Subcutaneous abdominal adipose tissue (tissue), 5 donors: ENCODE results near the gene STEAP1B.
A peak's percentile ranks its signal among the peaks of the same experiment; 100 is the strongest.

Experiments
- H3K27ac ChIP-seq: one replicate; pipeline ENCODE4 v1.7.0; 2013; ENCODE audit warnings: low read depth, mild to moderate bottlenecking, inconsistent platforms, low read length, moderate library complexity
- H3K27me3 ChIP-seq, 5 donors: one replicate each; pipeline ENCODE4 v1.7.0; 2013; ENCODE audit warnings: low read length in 5 of 5, inconsistent platforms in 1 of 5; ENCODE audit not compliant: control insufficient read depth in 5 of 5, insufficient read depth in 4 of 5
- H3K36me3 ChIP-seq, 5 donors: one replicate each; pipeline ENCODE4 v1.7.0; 2013; ENCODE audit warnings: low read length in 5 of 5; ENCODE audit not compliant: control insufficient read depth in 5 of 5, insufficient read depth in 5 of 5
- H3K4me1 ChIP-seq, 5 donors: one replicate each; pipeline ENCODE4 v1.7.0; 2013; ENCODE audit warnings: low read length in 5 of 5, mild to moderate bottlenecking in 3 of 5, moderate library complexity in 1 of 5; ENCODE audit not compliant: control insufficient read depth in 5 of 5, insufficient read depth in 5 of 5
- H3K4me3 ChIP-seq, 5 donors: one replicate each; pipeline ENCODE4 v1.7.0; 2013; ENCODE audit warnings: low read length in 5 of 5, low read depth in 1 of 5
- H3K9ac ChIP-seq, 5 donors: one replicate each; pipeline ENCODE4 v1.7.0; 2013; ENCODE audit warnings: low read length in 5 of 5, mild to moderate bottlenecking in 4 of 5, moderate library complexity in 3 of 5
- H3K9me3 ChIP-seq, 5 donors: one replicate each; pipeline ENCODE4 v1.7.0; 2013; ENCODE audit warnings: low read length in 5 of 5; ENCODE audit not compliant: control insufficient read depth in 5 of 5
- donor health status: healthy.
- donor health status: healthy.
- donor health status: healthy.
- donor health status: healthy.
- donor health status: healthy.

Gene STEAP1B

DNA sequence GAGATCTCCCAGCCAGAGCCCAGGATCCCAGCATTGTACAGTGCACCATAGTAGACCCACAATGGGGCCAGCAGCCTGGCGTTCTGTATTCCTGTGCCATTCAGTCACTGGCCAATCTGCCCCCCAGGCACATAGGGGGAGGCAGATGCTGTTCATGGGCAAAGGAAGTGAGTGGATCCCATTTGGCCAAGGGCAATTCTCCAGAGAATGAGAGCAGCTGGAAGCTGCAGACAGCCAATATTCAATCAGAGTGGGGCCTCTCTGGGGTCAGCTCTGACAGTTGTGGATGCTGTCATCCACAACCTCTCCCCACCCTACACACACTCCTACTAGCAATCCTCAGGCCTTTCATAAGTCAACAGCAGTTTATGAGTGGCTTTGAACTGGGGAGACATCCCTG, 17.5 kb downstream of the STEAP1B start:
- H3K9me3 ChIP-seq, result no peaks in the 10 kb centered on the region
- H3K4me3 ChIP-seq, result no peak overlapping the region
- H3K9ac ChIP-seq, result no peak overlapping the region
- H3K36me3 ChIP-seq, result no peaks in the 10 kb centered on the region
- H3K4me1 ChIP-seq, result peaks cover 0 to 16% (median 5%) of the 10 kb centered on the region in 5 donors
- no peak overlapping the region for H3K27ac ChIP-seq
- H3K27me3 ChIP-seq, result peaks cover 0 to 2% (median 0%) of the 10 kb centered on the region in 5 donors

GRCh38 chr7:22481726-22482125, 18.3 kb downstream of the STEAP1B start:
- Histone ChIP-seq H3K36me3 (no peaks in the 10 kb centered on the region), H3K27ac (peak overlapping the region; percentile 33), H3K4me1 (peaks cover 0 to 16% (median 5%) of the 10 kb centered on the region in 5 donors), H3K9me3 (no peaks in the 10 kb centered on the region), H3K4me3 (peak overlapping the region in 1 of 5 donors; percentile 9), H3K9ac (no peak overlapping the region), H3K27me3 (peaks cover 0 to 2% (median 0%) of the 10 kb centered on the region in 5 donors)

DNA sequence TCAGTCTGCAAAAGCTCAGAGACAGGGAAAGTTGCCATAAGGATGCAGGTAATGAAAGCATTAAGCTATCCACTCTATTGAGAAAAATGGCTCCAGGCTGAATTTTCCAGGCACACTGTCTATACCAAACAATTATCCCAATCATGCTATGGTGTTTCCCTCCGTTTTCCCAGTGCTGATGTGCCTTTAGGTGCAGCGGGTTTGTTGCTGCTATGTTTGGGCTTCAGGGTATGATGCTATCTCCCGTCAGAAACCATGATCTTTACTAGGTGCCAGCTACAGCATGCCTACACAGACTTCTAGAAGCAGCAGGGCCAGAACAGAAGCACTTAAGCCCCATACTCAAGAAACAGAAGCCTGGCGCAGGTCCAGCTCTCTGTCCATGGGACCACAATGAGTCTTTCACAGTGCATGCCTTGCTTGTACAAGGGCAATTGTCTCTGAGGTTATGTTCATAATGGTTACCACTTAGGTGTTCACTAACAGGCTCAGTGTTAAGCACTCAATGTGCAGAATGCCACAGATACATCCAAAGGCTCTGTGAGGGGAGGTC, 19.4 kb downstream of the STEAP1B start:
- H3K4me1 ChIP-seq, result peaks cover 0 to 13% (median 5%) of the 10 kb centered on the region in 5 donors
- H3K9ac ChIP-seq, result no peak overlapping the region

DNA sequence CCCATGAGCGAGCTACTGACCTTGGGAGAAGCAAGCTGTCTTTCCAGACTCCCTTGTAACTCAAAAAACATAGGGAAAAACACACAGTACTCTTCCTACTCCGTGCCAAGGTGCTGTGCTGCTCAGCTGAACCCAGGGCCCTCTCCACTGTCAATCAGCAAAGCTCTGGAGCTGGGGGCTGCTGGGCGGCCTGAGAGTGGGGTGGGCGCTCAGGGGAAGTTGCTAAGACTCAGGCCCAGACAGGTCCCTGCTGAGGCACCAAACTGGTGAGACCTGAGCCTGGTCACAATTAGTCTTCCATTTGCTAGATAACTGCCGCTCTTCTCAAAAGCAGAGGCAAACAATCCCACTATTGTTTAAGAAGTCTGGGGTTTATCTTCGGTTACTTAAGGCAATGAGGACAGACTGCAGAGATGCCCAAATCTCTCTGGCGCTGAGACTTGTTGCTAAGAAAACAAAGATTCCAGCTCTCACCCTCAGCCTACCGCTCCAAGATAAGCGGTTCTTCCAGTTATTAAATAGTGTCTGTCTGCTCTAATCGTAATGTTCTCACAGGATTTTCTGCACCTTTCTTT, 22.0 kb downstream of the STEAP1B start:
- Histone ChIP-seq H3K36me3 (no peaks in the 10 kb centered on the region), H3K9ac (no peak overlapping the region), H3K27ac (no peak overlapping the region), H3K9me3 (no peaks in the 10 kb centered on the region), H3K27me3 (peaks cover 0 to 3% (median 0%) of the 10 kb centered on the region in 5 donors), H3K4me3 (no peak overlapping the region), H3K4me1 (peaks cover 0 to 13% (median 5%) of the 10 kb centered on the region in 5 donors)

More for the DNA sequence above, 19.4 kb downstream of the STEAP1B start:
- no peaks in the 10 kb centered on the region for H3K9me3 ChIP-seq
- H3K4me3 ChIP-seq, result no peak overlapping the region
- H3K27ac ChIP-seq, result no peak overlapping the region
- peaks cover 0 to 3% (median 0%) of the 10 kb centered on the region in 5 donors for H3K27me3 ChIP-seq
- H3K36me3 ChIP-seq, result no peaks in the 10 kb centered on the region

GRCh38 chr7:22477262-22477661, 22.7 kb downstream of the STEAP1B start:
- Histone ChIP-seq H3K27me3 (peaks cover 0 to 3% (median 0%) of the 10 kb centered on the region in 5 donors), H3K36me3 (no peaks in the 10 kb centered on the region), H3K4me1 (peaks cover 0 to 11% (median 5%) of the 10 kb centered on the region in 5 donors), H3K4me3 (no peak overlapping the region), H3K27ac (no peak overlapping the region), H3K9ac (no peak overlapping the region), H3K9me3 (no peaks in the 10 kb centered on the region)

GRCh38 chr7:22476824-22477223, 23.2 kb downstream of the STEAP1B start:
- Histone ChIP-seq H3K36me3 (no peaks in the 10 kb centered on the region), H3K9me3 (no peaks in the 10 kb centered on the region), H3K4me1 (peaks cover 0 to 7% (median 3%) of the 10 kb centered on the region in 5 donors), H3K9ac (no peak overlapping the region), H3K27ac (no peak overlapping the region), H3K4me3 (no peak overlapping the region), H3K27me3 (peaks cover 0 to 3% (median 0%) of the 10 kb centered on the region in 5 donors)

DNA sequence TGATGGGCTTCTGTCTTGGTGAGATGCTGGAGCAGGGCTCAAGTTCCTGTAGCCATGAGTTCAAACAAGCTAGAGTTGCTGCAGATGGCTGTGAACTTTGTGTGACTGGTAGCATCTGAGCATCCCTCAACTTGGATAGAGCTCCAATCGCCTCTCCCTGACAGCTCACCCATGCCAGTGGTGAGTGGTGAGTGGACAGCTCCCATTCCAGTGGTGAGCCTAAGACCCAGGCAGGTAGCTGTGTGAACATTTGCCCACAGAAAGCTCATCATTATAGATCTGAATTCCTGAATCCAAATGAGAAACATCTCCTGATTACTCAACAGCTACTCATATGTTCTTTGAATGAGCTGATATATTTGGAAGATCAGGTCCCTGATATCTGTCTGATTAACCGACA, 25.3 kb downstream of the STEAP1B start:
- no peaks in the 10 kb centered on the region for H3K9me3 ChIP-seq
- H3K4me1 ChIP-seq, result no peaks in the 10 kb centered on the region
- H3K36me3 ChIP-seq, result no peaks in the 10 kb centered on the region
- no peak overlapping the region for H3K9ac ChIP-seq
- no peak overlapping the region for H3K4me3 ChIP-seq
- peaks cover 0 to 3% (median 0%) of the 10 kb centered on the region in 5 donors for H3K27me3 ChIP-seq
- no peak overlapping the region for H3K27ac ChIP-seq

DNA sequence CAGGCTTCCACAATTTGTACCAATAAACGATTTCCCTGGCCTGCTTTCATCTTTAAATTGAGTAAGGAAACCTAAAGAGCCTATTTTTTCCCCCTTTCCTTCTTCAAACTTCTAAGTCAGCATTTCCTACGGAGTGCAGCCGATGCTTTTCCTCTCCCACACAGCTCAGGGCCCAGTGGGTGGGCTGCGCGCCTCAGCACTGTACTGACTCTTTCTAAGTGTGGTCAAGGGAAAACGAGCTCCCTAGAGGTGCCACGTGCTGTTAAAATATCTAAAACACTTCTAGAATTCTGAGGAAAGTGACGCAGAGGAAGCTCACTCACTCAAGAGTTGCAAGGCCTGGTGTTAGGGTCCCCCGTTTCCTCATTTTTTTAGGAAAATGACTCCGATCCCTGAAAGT, 29.0 kb downstream of the STEAP1B start:
- Histone ChIP-seq H3K36me3 (no peaks in the 10 kb centered on the region), H3K4me3 (no peak overlapping the region), H3K9me3 (no peaks in the 10 kb centered on the region), H3K27me3 (no peaks in the 10 kb centered on the region), H3K4me1 (no peaks in the 10 kb centered on the region), H3K27ac (no peak overlapping the region), H3K9ac (no peak overlapping the region)

DNA sequence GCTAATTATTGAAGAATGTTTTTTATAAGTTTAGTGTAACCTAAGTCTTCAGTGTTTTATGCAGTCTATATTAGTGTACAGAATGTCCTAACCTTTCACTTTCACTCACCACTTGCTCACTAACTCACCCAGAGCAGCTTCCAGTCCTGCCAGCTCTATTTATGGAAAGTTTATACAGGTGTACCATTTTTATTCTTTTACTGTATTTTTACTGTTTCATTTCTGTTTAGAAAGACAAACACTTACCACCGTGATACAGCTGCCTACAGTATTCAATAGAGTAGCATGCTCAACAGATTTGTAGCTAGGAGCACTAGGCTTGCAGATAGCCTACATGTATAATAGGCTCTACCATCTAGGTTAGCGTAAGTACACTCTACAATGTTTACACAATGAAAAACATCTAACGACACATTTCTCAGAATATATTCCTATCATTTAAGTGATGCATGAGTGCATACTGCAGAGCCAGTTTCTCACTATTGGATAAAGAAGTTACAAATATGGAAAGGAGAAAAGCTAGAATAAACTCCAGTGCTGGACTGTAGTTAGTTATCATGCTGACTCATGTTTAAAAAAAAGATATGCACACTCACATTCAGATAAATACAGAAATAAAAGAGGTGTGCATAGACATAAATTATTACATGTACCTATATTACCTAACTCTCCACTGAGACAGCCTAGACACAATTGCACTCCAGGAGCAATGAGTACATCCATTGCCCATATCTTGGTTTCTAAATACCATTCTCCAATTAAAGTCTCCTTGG, 30.4 kb downstream of the STEAP1B start:
- Histone ChIP-seq H3K27ac (no peak overlapping the region), H3K36me3 (no peaks in the 10 kb centered on the region), H3K27me3 (no peaks in the 10 kb centered on the region), H3K4me1 (no peaks in the 10 kb centered on the region), H3K9me3 (no peaks in the 10 kb centered on the region), H3K4me3 (no peak overlapping the region), H3K9ac (no peak overlapping the region)

DNA sequence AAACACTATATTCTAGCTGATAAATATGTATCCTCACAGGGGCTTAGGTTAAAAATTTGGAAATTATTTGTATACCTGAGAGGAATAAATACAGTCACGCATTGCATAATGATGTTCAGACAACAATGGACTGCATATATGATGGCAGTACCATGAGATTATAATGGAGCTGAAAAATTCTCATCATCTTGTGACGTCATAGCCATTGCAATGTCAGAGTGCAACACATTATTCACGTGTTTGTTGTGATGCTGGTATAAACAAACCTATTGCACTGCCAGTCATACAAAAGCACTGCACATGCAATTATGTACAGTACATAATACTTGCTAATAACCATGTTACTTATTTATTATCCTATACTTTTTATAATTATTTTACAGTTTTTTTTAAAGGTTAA, 31.4 kb downstream of the STEAP1B start:
- Histone ChIP-seq H3K36me3 (no peaks in the 10 kb centered on the region), H3K4me1 (no peaks in the 10 kb centered on the region), H3K27ac (no peak overlapping the region), H3K4me3 (no peak overlapping the region), H3K9ac (no peak overlapping the region), H3K9me3 (no peaks in the 10 kb centered on the region), H3K27me3 (no peaks in the 10 kb centered on the region)
